Endothelial cell (in vitro differentiated cells): ENCODE measurements around the gene DYSF. TPM values are rescaled to one million over a fixed set of nuclear protein-coding genes. Genes with fewer than 3 reads are reported as not detected.

Experiments
- DNase-seq: peaks from one replicate; pipeline ENCODE4 v3.0.0; 2021; ENCODE audit warnings: low spot score
- H3K27ac Mint-ChIP-seq: one replicate; pipeline ENCODE4 v1.8.0; 2021; ENCODE audit warnings: mixed read lengths, inconsistent platforms; ENCODE audit not compliant: unreplicated experiment
- H3K27me3 Mint-ChIP-seq: one replicate; pipeline ENCODE4 v1.8.0; 2021; ENCODE audit warnings: mild to moderate bottlenecking, moderate library complexity, mixed read lengths, inconsistent platforms; ENCODE audit not compliant: unreplicated experiment
- H3K36me3 Mint-ChIP-seq: one replicate; pipeline ENCODE4 v1.8.0; 2021; ENCODE audit warnings: mild to moderate bottlenecking, low read depth, mixed read lengths, inconsistent platforms; ENCODE audit not compliant: unreplicated experiment
- H3K4me1 Mint-ChIP-seq: one replicate; pipeline ENCODE4 v1.8.0; 2021; ENCODE audit warnings: mild to moderate bottlenecking, mixed read lengths, inconsistent platforms; ENCODE audit not compliant: unreplicated experiment
- H3K4me3 Mint-ChIP-seq: one replicate; pipeline ENCODE4 v1.8.0; 2021; ENCODE audit warnings: mild to moderate bottlenecking, mixed read lengths, inconsistent platforms; ENCODE audit not compliant: unreplicated experiment
- H3K9me3 Mint-ChIP-seq: one replicate; pipeline ENCODE4 v1.8.0; 2021; ENCODE audit warnings: mixed read lengths, inconsistent platforms; ENCODE audit not compliant: unreplicated experiment
- total RNA-seq: library from RNA; stranded (reverse); fragmentation: NEBNext Ultra II Directional; extraction: Animal tissue kit (Norgen Biotek cat#: 25700); gene quantifications from one replicate; pipeline ENCODE4 v1.2.1, GENCODE V29; 2021; ENCODE audit not compliant: unreplicated experiment
- TF ChIP-seq, protein P1 (sequence below): fragments of 200-600 bp; sonication (generic); IDR thresholded peaks from one replicate; pipeline ENCODE4 v1.5.0; 2021; ENCODE audit warnings: antibody characterized with exemption; ENCODE audit not compliant: unreplicated experiment

The DYSF gene
- total RNA-seq, 1 donor from 2014 or later: 566 TPM

DNA sequence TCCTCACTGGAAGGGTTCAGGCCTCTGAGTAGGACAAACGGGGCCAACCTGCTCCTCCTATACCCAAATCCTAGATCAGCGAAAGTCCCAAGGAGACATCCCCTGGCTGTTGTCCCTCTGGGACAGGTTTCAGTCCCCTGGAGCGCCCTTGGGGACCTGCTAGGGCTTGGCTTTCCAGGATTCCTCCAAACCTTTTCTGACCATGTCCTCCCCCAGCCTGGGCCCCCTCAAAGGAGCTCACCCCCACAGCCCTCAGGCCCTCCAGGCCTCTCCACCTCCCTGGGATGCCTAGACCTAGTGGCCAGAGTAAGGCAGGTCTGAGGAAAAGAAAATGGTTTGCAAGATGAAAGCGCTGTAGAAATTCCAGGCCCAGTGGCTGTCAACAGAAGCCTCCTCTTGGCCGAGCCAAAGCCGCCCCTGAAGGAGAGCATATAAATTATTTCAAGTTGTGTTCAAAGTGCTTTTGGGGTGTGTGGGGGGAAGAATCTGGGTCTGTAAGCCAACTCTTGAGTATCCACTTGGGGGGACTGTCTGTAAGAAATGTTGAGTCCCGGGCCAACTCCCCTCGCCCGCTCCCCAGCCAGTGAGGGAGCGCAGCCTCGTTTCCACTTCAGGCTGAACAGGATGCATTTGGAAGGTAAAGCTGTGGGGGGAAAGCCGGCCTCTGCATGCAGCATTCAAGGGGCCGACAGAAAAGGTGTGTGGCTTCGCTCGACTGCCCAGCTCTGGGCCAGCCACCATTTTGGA lies 158.6 kb downstream of the DYSF start:
- Mint-ChIP-seq H3K9me3 (no peaks in the 10 kb centered on the region), H3K4me3 (peak overlapping the region; percentile 37), H3K27me3 (peaks cover 40% of the 10 kb centered on the region), H3K36me3 (peaks cover 60% of the 10 kb centered on the region), H3K27ac (no peak overlapping the region), H3K4me1 (peaks cover 45% of the 10 kb centered on the region)
- DNase-seq: no peak
- TF ChIP-seq, protein P1, sequence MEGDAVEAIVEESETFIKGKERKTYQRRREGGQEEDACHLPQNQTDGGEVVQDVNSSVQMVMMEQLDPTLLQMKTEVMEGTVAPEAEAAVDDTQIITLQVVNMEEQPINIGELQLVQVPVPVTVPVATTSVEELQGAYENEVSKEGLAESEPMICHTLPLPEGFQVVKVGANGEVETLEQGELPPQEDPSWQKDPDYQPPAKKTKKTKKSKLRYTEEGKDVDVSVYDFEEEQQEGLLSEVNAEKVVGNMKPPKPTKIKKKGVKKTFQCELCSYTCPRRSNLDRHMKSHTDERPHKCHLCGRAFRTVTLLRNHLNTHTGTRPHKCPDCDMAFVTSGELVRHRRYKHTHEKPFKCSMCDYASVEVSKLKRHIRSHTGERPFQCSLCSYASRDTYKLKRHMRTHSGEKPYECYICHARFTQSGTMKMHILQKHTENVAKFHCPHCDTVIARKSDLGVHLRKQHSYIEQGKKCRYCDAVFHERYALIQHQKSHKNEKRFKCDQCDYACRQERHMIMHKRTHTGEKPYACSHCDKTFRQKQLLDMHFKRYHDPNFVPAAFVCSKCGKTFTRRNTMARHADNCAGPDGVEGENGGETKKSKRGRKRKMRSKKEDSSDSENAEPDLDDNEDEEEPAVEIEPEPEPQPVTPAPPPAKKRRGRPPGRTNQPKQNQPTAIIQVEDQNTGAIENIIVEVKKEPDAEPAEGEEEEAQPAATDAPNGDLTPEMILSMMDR: no peak

DNA sequence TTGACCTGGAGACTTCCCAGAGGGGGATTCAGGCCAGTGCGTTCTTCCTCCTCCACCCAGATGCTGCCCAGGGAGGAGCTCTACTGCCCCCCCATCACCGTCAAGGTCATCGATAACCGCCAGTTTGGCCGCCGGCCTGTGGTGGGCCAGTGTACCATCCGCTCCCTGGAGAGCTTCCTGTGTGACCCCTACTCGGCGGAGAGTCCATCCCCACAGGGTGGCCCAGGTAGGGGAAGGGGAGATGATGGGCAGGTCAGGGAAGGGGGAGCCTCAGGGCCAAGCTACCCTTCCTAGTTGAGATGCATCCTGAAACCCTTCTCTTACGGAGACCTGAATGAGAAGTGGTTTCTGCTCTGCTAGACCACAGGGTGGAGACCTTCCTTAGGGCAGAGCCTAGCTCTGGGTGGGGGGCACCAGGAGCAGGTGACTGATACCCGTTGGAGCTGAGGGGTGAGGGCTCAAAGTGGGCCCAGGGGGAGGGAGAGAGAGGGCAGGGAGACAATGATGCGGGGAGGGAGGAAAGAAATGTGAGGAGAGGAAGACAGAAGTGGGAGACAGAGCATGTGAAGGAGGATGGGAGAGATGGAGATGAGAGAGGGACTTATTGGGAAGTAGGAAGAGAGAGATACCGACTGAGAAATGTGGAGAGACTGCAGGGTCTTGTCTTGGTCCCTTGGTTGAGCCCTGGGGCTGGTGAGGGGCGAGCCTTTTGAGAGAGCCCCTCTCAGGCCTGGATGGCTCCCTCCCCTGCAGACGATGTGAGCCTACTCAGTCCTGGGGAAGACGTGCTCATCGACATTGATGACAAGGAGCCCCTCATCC lies 159.4 kb downstream of the DYSF start:
- H3K27me3 Mint-ChIP-seq: peaks cover 34% of the 10 kb centered on the region
- H3K9me3 Mint-ChIP-seq: no peaks in the 10 kb centered on the region
- peaks cover 37% of the 10 kb centered on the region for H3K4me1 Mint-ChIP-seq
- H3K36me3 Mint-ChIP-seq: peaks cover 52% of the 10 kb centered on the region
- no peak overlapping the region for H3K4me3 Mint-ChIP-seq
- TF ChIP-seq, protein P1: no peak
- DNase-seq: no peak
- H3K27ac Mint-ChIP-seq: no peak overlapping the region

DNA sequence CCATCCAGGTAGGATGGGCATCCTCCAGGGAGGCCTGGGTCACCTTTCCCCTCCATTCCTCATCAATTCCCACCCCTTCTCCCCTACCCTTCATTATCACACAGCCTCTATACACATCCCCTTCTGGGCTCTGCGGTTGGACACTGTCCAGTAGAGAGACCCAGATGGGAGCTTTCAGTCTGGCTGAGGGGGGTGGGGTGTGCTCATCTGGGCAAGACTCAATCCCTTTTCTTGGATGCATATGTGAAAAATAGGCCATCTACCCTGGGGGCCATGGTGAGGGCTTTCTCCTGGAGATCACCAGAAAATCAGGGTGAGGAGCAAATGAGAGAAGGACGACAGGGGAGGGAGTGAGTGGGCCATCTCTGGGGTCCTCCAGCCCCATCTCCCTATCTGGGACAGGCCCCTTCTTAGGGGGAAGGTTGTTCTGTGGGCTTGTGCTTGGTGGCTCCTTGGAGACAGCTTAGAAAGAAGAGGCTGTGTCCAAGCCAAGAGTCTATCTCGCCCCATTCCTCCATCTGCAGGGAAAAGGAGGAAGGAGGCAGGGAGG lies 160.1 kb downstream of the DYSF start:
- H3K4me3 Mint-ChIP-seq: no peak overlapping the region
- peaks cover 47% of the 10 kb centered on the region for H3K36me3 Mint-ChIP-seq
- peaks cover 30% of the 10 kb centered on the region for H3K27me3 Mint-ChIP-seq
- TF ChIP-seq, protein P1: no peak
- no peak for DNase-seq
- peaks cover 30% of the 10 kb centered on the region for H3K4me1 Mint-ChIP-seq
- H3K27ac Mint-ChIP-seq: no peak overlapping the region
- H3K9me3 Mint-ChIP-seq: no peaks in the 10 kb centered on the region

DNA sequence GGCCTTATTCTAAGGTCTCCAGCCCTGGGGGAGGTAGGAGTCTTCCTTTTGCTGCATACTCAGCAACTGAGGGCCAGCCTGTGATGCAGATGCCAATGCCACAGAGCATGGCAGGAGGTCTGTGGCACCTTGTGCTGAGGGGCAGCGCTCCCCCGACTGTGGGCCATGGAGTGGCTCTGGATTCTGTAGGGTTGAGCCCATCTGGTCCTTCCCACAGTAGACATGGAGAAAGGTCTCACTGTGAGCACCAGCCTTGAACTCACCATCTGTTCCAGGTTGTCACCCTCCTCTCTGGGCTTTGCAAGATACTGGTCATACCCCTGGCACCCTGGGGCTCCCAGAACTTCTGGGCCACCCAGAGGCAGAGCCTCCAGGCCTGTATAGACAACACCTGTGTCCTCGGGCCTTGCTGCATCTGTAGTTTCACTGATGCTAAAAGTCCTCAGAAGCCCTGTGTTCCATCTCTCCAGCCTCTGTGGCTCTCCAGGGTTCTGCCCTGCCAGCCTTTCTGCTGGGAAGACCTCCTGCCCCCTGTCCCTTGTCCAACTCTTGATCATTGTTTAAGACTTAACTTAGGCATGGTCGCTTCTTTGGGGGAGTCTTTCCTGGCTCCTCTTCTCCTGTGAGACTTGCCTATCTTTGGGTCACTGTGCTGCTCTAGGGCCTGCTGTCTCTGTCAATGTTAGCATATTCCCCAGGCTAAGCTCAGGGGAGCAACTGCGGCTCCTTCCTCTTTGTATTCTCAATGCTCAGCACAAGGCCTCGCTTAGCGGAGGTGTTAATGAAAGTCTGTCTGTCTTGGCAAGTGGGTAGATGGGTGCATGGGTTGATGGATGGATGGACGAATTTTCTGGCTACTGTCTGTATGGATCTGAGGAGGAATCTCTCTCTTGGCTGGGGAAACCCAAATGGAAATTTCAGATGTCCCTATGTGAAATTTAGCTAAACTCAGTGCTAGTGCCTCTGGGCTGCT lies 160.9 kb downstream of the DYSF start:
- Mint-ChIP-seq H3K4me1 (peaks cover 22% of the 10 kb centered on the region), H3K36me3 (peaks cover 46% of the 10 kb centered on the region), H3K27ac (no peak overlapping the region), H3K27me3 (peaks cover 29% of the 10 kb centered on the region), H3K4me3 (peak overlapping the region; percentile 72), H3K9me3 (no peaks in the 10 kb centered on the region)
- TF ChIP-seq, protein P1: no peak
- DNase-seq: peak; percentile 1
